GM18873 (cell line): ENCODE results near the gene MYO7B.

Source experiments
- ATAC-seq: cut with Tn5 transposase; IDR thresholded peaks from one replicate; pipeline ENCODE4 v1.9.1; 2021; ENCODE audit warnings: mild to moderate bottlenecking, moderate library complexity, moderate number of reproducible peaks; ENCODE audit not compliant: unreplicated experiment, low FRiP score

MYO7B gene

GRCh38 chr2:127655209-127656073 lies 120.0 kb downstream of the MYO7B start:
- no peak for ATAC-seq

- no peak for ATAC-seq
These were observed 121.2 kb downstream of the MYO7B start for GRCh38 chr2:127656569-127657231.

GRCh38 chr2:127657232-127657595 lies 121.7 kb downstream of the MYO7B start:
- ATAC-seq = no peak

GRCh38 chr2:127658146-127658545 lies 122.7 kb downstream of the MYO7B start:
- no peak for ATAC-seq

GRCh38 chr2:127658641-127659407 lies 123.3 kb downstream of the MYO7B start:
- ATAC-seq = no peak

DNA sequence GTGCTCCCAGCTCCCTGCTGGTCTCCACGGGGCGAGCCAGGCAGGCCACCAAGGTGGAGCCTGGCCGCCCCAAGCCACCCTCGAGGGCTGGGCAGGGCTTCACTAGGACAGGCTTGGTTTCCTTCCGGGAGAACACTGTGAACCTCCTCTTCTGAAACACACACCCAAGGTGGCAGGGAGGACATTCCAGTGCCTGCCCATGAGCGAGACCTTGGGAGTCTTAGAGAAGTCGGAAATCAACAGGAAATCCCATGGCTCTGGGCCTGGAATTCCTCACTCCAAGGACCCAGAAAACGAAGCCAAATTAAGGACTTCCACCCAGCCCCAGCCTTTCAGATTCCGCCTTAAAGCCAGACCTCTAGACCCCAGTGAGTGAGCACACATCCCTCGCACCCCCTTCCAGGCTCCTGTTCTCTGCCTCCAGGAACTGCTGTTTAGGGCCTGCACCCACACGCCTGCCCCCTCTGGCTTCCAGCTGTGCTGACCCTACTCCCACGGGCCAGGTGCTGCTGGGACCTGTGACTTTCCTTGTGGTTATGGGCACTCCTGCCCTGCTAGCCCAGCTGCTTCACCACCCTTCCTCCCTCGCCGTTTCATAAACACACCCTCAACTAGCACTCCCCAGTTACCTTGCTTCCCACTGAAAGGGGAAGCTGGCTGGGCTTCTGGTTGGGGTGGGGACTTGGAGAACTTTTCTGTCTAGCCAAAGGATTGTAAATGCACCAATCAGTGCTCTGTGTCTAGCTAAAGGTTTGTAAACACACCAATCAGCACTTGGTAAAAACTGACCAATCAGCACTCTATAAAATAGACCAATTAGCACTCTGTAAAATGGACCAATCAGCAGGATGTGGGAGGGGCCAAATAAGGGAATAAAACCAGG lies 124.2 kb downstream of the MYO7B start:
- ATAC-seq = no peak

GRCh38 chr2:127660291-127660578 lies 124.8 kb downstream of the MYO7B start:
- no peak for ATAC-seq

DNA sequence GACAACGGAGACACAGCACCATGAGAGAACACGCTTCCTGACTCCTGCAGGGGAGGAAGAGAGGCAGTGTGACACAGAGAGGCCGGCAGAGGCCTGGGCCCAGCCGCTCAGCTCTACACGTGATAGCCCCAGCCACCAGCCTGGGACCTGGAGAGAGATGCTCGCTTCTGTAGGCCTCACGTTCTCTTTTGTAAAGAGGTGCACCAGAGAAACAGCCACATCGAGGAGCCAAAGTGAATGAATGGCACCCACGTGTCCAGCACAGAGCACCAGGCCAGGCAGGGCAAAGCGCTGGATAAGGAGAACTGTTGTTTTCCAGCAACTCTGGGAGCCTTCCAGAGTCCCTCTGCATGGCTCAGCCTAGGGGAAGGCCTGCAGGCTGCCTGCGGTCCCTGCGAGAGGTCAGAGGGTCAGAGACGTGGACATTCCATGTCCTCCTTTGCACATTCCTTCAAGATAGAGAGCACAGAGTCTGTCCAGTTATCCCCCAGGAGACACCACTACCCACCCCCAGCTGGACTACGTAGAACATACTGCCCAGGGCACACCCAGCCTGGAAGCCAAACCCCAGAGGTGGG lies 125.7 kb downstream of the MYO7B start:
- no peak for ATAC-seq

DNA sequence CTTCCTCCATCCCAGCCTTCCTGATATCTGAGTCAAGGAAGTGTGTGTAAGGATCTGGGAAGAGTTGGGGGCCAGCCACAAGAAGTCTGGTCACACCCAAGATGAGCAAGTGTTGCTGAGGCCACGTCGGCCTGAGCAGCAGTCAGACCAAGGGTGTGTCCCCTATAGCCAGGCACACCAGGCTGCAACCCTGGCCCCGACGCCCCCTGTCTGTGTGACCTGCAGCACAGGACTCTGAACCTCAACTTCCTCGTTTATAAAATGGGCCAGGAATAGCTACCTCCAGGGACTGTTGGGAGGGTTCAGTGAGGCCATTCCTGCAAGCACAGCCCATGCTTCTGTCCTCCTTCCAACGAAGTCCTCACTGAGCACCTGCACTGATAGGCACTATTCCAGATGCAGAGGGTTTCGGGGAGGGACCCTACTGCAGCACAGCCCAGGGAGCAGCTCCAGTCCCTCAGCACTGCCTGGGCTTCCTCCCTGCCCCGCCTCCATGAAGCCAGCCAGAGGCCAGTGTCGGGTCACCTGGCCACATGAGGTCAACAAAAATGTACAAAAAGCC lies 126.5 kb downstream of the MYO7B start:
- no peak for ATAC-seq

GRCh38 chr2:127662937-127663565 lies 127.6 kb downstream of the MYO7B start:
- ATAC-seq = no peak

- ATAC-seq = no peak
These were observed 128.1 kb downstream of the MYO7B start for GRCh38 chr2:127663566-127664064.

DNA sequence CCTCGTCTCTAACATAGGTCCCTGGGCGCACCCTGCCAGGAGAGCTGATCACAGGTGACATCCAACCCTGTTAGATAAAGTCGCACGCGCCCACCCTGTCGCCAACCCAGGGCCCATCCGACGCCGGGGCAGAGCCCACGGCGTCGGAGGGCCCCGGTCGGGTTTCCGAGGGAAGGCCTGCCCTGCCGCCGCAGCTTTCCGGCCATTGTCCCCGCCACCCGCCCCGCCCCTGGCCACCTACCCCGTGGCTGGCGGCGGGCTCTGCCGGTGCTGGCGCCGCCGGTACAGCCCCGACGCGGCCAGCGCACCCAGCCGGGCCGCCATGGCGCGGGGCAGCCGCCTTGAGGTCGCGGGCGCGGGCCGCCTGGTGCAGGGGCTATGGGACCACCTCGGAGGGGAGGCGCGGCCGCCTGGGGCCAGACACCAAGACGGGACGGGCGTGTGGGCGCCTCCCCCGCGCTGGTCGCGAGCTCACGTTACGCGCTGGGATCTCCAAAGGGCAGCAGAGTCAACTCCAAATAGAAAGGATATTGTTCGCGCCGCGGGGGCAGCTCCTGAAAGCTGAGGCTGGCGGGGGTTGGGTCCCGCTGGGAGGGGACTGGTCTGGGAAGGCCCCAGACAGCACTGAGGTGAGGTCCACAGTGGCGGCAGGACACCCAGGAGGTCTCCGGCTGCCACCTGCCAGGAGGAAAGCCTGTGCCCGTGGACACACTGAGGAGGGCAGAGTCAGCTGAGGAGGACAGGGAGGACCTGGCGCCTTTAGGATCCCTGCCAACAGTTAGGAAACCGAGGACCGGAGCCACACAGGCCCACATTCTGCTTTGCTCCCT lies 128.8 kb downstream of the MYO7B start:
- ATAC-seq = no peak

DNA sequence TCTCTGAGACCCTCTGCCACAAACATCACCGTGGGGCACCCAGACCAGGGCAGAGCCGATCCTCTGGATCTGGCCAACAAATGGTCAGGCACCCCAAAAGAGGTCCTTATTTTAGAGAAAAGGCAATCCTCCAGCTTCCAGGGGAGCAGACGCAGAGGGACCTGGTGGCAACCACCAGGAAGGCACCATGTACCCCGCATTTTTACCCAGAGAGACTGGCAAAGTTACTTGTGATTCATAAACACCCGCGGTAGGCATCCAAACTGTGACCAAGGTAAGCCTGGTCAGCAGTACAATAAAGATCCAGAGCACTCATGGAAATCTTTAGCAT lies 129.4 kb downstream of the MYO7B start:
- ATAC-seq = no peak

- ATAC-seq = no peak
These were observed 129.9 kb downstream of the MYO7B start for GRCh38 chr2:127665267-127665893.

DNA sequence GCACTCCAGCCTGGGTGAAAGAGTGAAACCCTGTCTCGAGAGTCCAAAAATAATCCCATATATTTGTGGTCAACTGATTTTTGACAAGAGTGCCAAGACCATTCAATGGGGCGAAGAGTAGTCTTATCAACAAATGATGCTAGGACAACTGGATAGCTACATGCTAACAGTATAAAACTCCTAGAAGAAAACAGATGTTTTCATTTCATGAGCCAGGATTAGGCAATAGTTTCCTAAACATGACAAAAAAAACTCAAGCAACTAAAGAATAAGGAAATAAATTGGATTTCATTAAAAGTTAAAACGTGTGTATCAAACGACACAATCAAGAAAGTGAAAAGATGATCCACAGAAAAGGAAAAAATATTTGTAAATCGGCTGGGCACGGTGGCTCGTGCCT lies 133.6 kb downstream of the MYO7B start:
- no peak for ATAC-seq

GRCh38 chr2:127670055-127670956 lies 134.8 kb downstream of the MYO7B start:
- ATAC-seq = no peak

DNA sequence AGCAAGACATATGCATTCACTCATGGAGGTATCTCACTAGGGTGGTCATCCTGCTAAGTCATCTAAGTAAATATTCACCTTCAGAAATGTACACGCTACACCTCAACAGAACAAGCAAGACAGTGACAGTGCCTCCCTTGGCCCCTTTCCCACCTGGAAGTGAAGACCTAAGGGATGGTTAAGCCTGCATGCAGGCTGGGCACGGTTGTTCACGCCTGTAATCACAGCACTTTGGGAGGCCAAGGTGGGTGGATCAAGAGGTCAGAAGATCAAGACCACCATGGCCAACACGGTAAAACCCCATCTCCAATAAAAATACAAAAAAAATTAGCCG lies 135.4 kb downstream of the MYO7B start:
- no peak for ATAC-seq
